ENCODE results near the gene FOXO6. TPM values are rescaled to one million over a fixed set of nuclear protein-coding genes. Genes with fewer than 3 reads are reported as not detected.

The FOXO6 gene
- total and polyA plus RNA-seq, 2 of the 13 experiments (the other 11 are each of a cell fraction or from before 2014, with no cell fraction given) = 0.13 TPM; not detected in 1

- H3K27me3 ChIP-seq (ENCODE audit: control insufficient read depth in 1 of 2, insufficient read depth in 2 of 2, low read length in 2 of 2) = peaks cover 1 to 6% of the 10 kb centered on the region in 2 experiments; a peak in 2 of 5 replicates
- in situ Hi-C loops (cut with HindIII; ENCODE audit: extremely low pct_ligation_motif_present, low pct_unique_long_range_greater_than_20kb) = no loop called here
- H2AFZ ChIP-seq (ENCODE audit: low read length) = no peak overlapping the region
- intact Hi-C loops (cut with micrococcal nuclease; ENCODE audit: unreplicated experiment) = no loop called here
- H3K9me3 ChIP-seq (ENCODE audit: low read length) = no peaks in the 10 kb centered on the region
- no peaks in the 10 kb centered on the region for H3K79me2 ChIP-seq (ENCODE audit: insufficient read depth, low read length)
- DNase-seq (ENCODE audit: low spot score) = no peak
- no peak for FAIRE-seq
- no peak; the same call in 2 of the 3 replicates for ATAC-seq
- BruUV-seq (replicated peaks) = no TSS peak
- H3K36me3 ChIP-seq (replicated peaks in 1 of 2; ENCODE audit: control insufficient read depth in 1 of 2, insufficient read depth in 2 of 2, low read length in 2 of 2) = no peaks in the 10 kb centered on the region
- H3K4me3 ChIP-seq (replicated peaks in 1 of 3; ENCODE audit: insufficient read depth in 1 of 3, low read depth in 2 of 3, low read length in 3 of 3) = no peak overlapping the region
- H3K4me2 ChIP-seq (ENCODE audit: low read depth, low read length) = no peak overlapping the region
- H3K9ac ChIP-seq (ENCODE audit: insufficient read depth, low read depth, low read length) = no peak overlapping the region
- H3K4me1 ChIP-seq (ENCODE audit: insufficient read depth, low read length) = no peaks in the 10 kb centered on the region
- 62% methylated on average over 3 of the region's 13 CpGs for WGBS (ENCODE audit: low lambda C conversion rate)
- H4K20me1 ChIP-seq (ENCODE audit: insufficient read depth, low read length) = no peaks in the 10 kb centered on the region
- H3K27ac ChIP-seq (ENCODE audit: extremely low read length, insufficient read depth, low read length) = no peak overlapping the region
- POLR2A ChIA-PET = no interaction called here
- CTCF ChIA-PET (ENCODE audit: low intra/inter-chr PET ratio, low total read pairs) = no interaction called here
- TF ChIP-seq RARG (CRISPR knock-in tag; IDR thresholded peaks at IDR 0.05; ENCODE audit: low read depth) = no peak
- no peak for TF ChIP-seq ZNF329 (CRISPR knock-in tag; IDR thresholded peaks at IDR 0.05; ENCODE audit: low read depth)
- no peak for TF ChIP-seq ESRRA (CRISPR knock-in tag; IDR thresholded peaks at IDR 0.05; ENCODE audit: low read depth)
- no peak for TF ChIP-seq KLF15 (CRISPR knock-in tag; IDR thresholded peaks at IDR 0.05; ENCODE audit: borderline replicate concordance)
- TF ChIP-seq ZNF121 (CRISPR knock-in tag; IDR thresholded peaks at IDR 0.05) = no peak
- no peak for TF ChIP-seq NFE2 (CRISPR knock-in tag; IDR thresholded peaks at IDR 0.05)
- no peak for TF ChIP-seq PHF21A (CRISPR knock-in tag; IDR thresholded peaks at IDR 0.05)
- TF ChIP-seq ZNF17 (CRISPR knock-in tag; IDR thresholded peaks at IDR 0.05) = no peak
- TF ChIP-seq ZFP41 (CRISPR knock-in tag; IDR thresholded peaks at IDR 0.05; ENCODE audit: borderline replicate concordance) = no peak
- TF ChIP-seq NR2F2 (IDR thresholded peaks at IDR 0.05; ENCODE audit: borderline replicate concordance, low read depth) = no peak
- TF ChIP-seq SPEN (CRISPR knock-in tag; IDR thresholded peaks at IDR 0.05; ENCODE audit: low read depth) = no peak
- TF ChIP-seq E2F2 (CRISPR knock-in tag; IDR thresholded peaks at IDR 0.05; ENCODE audit: borderline replicate concordance) = no peak
- no peak for TF ChIP-seq RBFOX2 (IDR thresholded peaks at IDR 0.05; ENCODE audit: low read depth, low read length)
- TF ChIP-seq ZNF292 (CRISPR knock-in tag; IDR thresholded peaks at IDR 0.05; ENCODE audit: borderline replicate concordance, low read depth) = no peak
- no peak for TF ChIP-seq ZNF761 (CRISPR knock-in tag; conservative IDR thresholded peaks at IDR 0.05)
- TF ChIP-seq, protein P1, sequence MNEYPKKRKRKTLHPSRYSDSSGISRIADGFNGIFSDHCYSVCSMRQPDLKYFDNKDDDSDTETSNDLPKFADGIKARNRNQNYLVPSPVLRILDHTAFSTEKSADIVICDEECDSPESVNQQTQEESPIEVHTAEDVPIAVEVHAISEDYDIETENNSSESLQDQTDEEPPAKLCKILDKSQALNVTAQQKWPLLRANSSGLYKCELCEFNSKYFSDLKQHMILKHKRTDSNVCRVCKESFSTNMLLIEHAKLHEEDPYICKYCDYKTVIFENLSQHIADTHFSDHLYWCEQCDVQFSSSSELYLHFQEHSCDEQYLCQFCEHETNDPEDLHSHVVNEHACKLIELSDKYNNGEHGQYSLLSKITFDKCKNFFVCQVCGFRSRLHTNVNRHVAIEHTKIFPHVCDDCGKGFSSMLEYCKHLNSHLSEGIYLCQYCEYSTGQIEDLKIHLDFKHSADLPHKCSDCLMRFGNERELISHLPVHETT (CRISPR knock-in tag; conservative IDR thresholded peaks at IDR 0.05) = no peak
- TF ChIP-seq SMAD3 (CRISPR knock-in tag; IDR thresholded peaks at IDR 0.05) = no peak
Measured at GRCh38 chr1:41426201-41426890, 65.1 kb downstream of the FOXO6 start.

Measured in HepG2 (cell line).